Ascending aorta (tissue), 2 donors: ENCODE results near the gene ZNF724. TPM values are rescaled to one million over a fixed set of nuclear protein-coding genes. Genes with fewer than 3 reads are reported as not detected.

Experiments
- DNase-seq, 2 donors: peaks; one replicate each; pipeline ENCODE4 v3.0.0-alpha.2; 2019; ENCODE audit warnings: low spot score in 2 of 2
- H3K27ac ChIP-seq, 2 donors: fragments of 200-600 bp; sonication (generic); one replicate each; pipeline ENCODE4 v1.5.1; 2016 to 2017; ENCODE audit warnings: mild to moderate bottlenecking in 1 of 2
- H3K27me3 ChIP-seq: fragments of 200-600 bp; sonication (generic); one replicate; pipeline ENCODE4 v1.5.1; 2017
- H3K36me3 ChIP-seq, 2 donors: fragments of 200-600 bp; sonication (generic); one replicate each; pipeline ENCODE4 v1.5.1; 2016
- H3K4me1 ChIP-seq, 2 donors: fragments of 200-600 bp; sonication (generic); one replicate each; pipeline ENCODE4 v1.5.1; 2016 to 2017; ENCODE audit warnings: mild to moderate bottlenecking in 1 of 2
- H3K4me3 ChIP-seq, 2 donors: fragments of 200-600 bp; sonication (generic); one replicate each; pipeline ENCODE4 v1.5.1; 2016 to 2017; ENCODE audit warnings: mild to moderate bottlenecking in 1 of 2
- H3K9me3 ChIP-seq, 2 donors: fragments of 200-600 bp; sonication (generic); one replicate each; pipeline ENCODE4 v1.5.1; 2016
- intact Hi-C: fragments of 100-400 bp; cut with DNase I; formaldehyde crosslinking; loops from one replicate; pipeline ENCODE4 v1.15.1; 2023
- total RNA-seq: library from RNA; depleted of rRNA; stranded (reverse); fragments of >200 nt; gene quantifications from one replicate; pipeline ENCODE4 v1.1.0, GENCODE V29; 2016
- TF ChIP-seq, protein P1 (sequence below), 3 experiments: fragments of 200-600 bp in 2 of 3; fragments of 450-650 bp in 1 of 3; sonication (generic) in 2 of 3; IDR thresholded peaks; one replicate each; pipeline ENCODE4 v1.5.1; 2016 to 2019; ENCODE audit warnings: antibody characterized with exemption in 3 of 3, mild to moderate bottlenecking in 1 of 3, moderate library complexity in 1 of 3

ZNF724 gene
- total RNA-seq, 1 donor from 2014 or later = not detected

DNA sequence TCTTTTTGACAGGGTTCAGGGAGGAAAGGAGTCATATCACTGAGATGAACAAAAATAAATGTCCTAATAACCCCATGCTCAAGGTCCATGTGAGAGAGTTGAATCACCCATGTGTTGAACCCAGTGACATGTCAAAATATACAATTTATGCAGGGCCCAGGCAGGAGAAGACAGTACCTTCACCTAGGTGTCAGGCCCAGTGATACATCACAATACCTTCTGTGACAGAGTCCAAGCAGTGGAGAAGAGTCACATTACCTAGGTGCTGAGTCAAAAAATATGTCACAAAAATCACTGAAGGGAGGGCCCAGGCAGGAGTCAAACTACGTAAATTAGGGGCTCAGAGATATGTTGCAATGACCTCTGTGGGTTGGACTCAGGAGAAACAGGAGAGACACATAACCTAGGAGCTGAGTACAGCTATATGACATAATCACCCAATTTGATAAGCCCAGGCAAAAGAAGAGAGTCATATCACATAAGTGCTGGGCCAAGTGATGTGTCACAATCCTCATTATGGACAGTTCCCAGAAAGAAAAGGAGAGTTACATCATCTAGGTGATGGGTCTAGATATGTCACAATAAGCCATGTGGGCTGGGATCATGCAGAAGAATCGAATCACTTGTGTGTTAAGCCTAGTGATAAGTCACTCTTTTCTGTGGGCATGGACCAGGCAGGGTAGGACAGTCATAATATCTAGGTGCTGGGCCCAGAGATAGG lies 13.8 kb upstream of the ZNF724 start:
- Histone ChIP-seq H3K36me3 (peaks cover 35 to 40% of the 10 kb centered on the region in 2 donors), H3K27ac (no peak overlapping the region), H3K4me1 (no peaks in the 10 kb centered on the region), H3K27me3 (no peaks in the 10 kb centered on the region), H3K9me3 (no peaks in the 10 kb centered on the region), H3K4me3 (no peak overlapping the region)
- TF ChIP-seq, protein P1, sequence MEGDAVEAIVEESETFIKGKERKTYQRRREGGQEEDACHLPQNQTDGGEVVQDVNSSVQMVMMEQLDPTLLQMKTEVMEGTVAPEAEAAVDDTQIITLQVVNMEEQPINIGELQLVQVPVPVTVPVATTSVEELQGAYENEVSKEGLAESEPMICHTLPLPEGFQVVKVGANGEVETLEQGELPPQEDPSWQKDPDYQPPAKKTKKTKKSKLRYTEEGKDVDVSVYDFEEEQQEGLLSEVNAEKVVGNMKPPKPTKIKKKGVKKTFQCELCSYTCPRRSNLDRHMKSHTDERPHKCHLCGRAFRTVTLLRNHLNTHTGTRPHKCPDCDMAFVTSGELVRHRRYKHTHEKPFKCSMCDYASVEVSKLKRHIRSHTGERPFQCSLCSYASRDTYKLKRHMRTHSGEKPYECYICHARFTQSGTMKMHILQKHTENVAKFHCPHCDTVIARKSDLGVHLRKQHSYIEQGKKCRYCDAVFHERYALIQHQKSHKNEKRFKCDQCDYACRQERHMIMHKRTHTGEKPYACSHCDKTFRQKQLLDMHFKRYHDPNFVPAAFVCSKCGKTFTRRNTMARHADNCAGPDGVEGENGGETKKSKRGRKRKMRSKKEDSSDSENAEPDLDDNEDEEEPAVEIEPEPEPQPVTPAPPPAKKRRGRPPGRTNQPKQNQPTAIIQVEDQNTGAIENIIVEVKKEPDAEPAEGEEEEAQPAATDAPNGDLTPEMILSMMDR (IDR thresholded peaks at IDR 0.05) = no peak
- intact Hi-C loops = no loop called here
- no peak for DNase-seq

DNA sequence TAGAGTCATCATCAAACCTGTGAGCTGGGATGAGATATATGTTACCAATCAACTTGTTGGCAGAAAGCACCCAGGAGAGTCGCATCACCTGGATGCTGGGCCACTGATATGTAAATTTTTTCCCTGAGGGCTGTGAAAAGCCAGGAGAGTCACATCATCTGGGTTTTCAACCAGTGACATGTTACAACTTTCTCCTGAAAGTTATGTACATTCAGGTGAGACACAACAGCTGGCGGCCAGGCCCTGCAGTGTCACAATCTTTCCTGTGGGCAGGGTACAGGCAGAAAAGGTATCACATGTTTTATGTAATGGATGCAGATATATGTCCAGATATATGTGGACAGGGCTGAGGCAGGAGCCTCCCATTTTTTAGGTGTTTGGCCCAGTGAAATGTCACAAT lies 13.2 kb upstream of the ZNF724 start:
- no peaks in the 10 kb centered on the region for H3K4me1 ChIP-seq
- H3K27ac ChIP-seq = no peak overlapping the region
- H3K9me3 ChIP-seq = no peaks in the 10 kb centered on the region
- intact Hi-C loops = no loop called here
- TF ChIP-seq, protein P1 (IDR thresholded peaks at IDR 0.05) = no peak
- no peaks in the 10 kb centered on the region for H3K27me3 ChIP-seq
- no peak overlapping the region for H3K4me3 ChIP-seq
- no peak for DNase-seq
- peaks cover 33 to 46% of the 10 kb centered on the region in 2 donors for H3K36me3 ChIP-seq

DNA sequence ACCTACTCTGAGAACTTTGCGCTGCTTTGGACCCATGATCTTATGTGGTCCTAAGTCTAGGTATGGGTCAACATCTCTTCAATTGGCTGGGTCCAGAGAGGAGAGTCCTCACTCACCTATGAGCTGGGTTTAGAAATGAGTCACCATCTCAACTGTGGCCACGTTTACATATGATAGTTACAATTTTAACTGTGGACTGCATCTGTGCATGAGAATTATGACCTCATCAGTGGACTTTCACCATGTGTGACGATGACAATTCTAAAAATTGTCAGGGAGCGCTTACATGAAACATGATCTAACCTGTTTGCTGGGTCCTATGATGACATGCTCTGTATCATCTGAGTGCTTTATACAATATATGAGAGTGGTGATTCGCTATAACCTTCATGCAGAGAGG lies 12.7 kb upstream of the ZNF724 start:
- H3K27ac ChIP-seq = no peak overlapping the region
- H3K27me3 ChIP-seq = no peaks in the 10 kb centered on the region
- peaks cover 28 to 45% of the 10 kb centered on the region in 2 donors for H3K36me3 ChIP-seq
- H3K4me3 ChIP-seq = no peak overlapping the region
- intact Hi-C loops = no loop called here
- DNase-seq = no peak
- no peaks in the 10 kb centered on the region for H3K4me1 ChIP-seq
- TF ChIP-seq, protein P1 (IDR thresholded peaks at IDR 0.05) = no peak
- H3K9me3 ChIP-seq = no peaks in the 10 kb centered on the region

DNA sequence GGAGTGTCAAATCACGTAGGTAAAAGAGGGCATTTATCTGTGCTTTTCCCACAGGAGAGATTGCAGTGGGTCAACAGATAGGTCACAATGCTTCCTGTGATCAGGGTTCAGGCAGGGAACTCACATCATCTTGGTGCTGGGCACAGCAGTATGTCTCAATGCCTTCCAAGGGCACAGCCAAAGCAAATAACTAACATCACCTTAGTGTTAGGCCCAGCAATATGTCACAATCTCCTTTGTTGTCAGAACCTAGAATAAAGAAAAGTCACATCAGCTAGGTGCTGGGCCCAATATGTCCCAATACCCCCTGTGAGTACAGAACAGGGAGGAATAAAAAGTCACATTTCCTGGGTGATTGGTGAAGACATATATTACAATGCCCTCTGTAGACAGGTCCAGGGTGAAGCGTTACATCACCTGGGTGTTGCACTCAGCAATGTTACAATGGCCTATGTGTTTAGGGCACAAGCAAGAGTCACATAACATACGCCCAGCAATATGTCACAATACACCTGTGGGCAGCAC lies 11.4 kb upstream of the ZNF724 start:
- Histone ChIP-seq H3K4me1 (no peaks in the 10 kb centered on the region), H3K27me3 (no peaks in the 10 kb centered on the region), H3K27ac (no peak overlapping the region), H3K36me3 (peaks cover 22 to 33% of the 10 kb centered on the region in 2 donors), H3K9me3 (no peaks in the 10 kb centered on the region), H3K4me3 (no peak overlapping the region)
- TF ChIP-seq, protein P1 (IDR thresholded peaks at IDR 0.05) = no peak
- intact Hi-C loops = no loop called here
- no peak for DNase-seq

DNA sequence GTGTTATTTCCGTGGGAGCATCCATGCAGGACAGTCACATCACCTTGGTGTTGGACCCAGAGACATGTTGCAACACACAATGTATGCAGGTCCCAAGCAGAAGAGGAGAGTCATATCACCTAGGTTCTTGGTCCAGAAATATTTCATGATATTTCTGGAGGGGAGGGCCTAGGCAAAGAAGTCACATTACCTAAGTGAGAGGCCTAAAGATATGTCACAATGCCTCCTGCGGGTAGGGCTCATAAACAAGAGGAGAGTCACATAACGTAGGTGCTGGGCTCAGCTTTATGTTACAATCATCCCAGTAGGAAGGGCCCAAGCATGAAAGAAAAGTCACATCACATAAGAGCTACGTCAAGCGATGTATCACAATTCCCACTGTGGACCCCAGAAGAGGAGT lies 10.8 kb upstream of the ZNF724 start:
- Histone ChIP-seq H3K9me3 (no peaks in the 10 kb centered on the region), H3K27ac (no peak overlapping the region), H3K4me1 (no peaks in the 10 kb centered on the region), H3K27me3 (no peaks in the 10 kb centered on the region), H3K4me3 (no peak overlapping the region), H3K36me3 (peaks cover 22 to 33% of the 10 kb centered on the region in 2 donors)
- intact Hi-C loops = no loop called here
- TF ChIP-seq, protein P1 (IDR thresholded peaks at IDR 0.05) = no peak
- DNase-seq = no peak
